Measurements from ENCODE around the gene CYB5A. TPM values are rescaled to one million over a fixed set of nuclear protein-coding genes. Genes with fewer than 3 reads are reported as not detected.

The CYB5A gene
- total RNA-seq, 2 experiments from 2014 or later: 53.1 to 61.4 TPM

Other genes with a start within 250 kb of the CYB5A start
- gene FBXO15, start 144.1 kb downstream of the CYB5A start, total RNA-seq: 1 to 10 TPM; 1.4 to 1.6 TPM
- gene TIMM21, start 143.4 kb downstream of the CYB5A start, total RNA-seq: 10 to 100 TPM; 36.9 to 52.8 TPM
- gene C18orf63, start 23.9 kb upstream of the CYB5A start, total RNA-seq: not detected
- not detected for gene DIPK1C, start 165.3 kb upstream of the CYB5A start, total RNA-seq
- gene CNDP2, start 204.4 kb upstream of the CYB5A start, total RNA-seq: 100 to 1,000 TPM; 128 to 146 TPM
- gene CNDP1, start 242.5 kb upstream of the CYB5A start, total RNA-seq: not detected

Measured in activated CD4-positive, alpha-beta T cell treated with anti-CD3 and anti-CD28 coated beads for 36 hours (primary cell).